ENCODE results near the gene MARCHF3. TPM values are rescaled to one million over a fixed set of nuclear protein-coding genes. Genes with fewer than 3 reads are reported as not detected.

The MARCHF3 gene
- total and polyA plus RNA-seq, 2 of the 13 experiments (the other 11 are each of a cell fraction or from before 2014, with no cell fraction given), result 4.8 to 11.9 TPM

- TF ChIP-seq, protein P1, sequence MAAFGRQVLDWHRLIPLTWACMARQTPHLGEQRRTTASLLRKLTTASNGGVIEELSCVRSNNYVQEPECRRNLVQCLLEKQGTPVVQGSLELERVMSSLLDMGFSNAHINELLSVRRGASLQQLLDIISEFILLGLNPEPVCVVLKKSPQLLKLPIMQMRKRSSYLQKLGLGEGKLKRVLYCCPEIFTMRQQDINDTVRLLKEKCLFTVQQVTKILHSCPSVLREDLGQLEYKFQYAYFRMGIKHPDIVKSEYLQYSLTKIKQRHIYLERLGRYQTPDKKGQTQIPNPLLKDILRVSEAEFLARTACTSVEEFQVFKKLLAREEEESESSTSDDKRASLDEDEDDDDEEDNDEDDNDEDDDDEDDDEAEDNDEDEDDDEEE (CRISPR knock-in tag; IDR thresholded peaks at IDR 0.05), result no peak
- TF ChIP-seq PLRG1 (conservative IDR thresholded peaks at IDR 0.05) (no peak), GMEB2 (CRISPR knock-in tag; IDR thresholded peaks at IDR 0.05; ENCODE audit: low read depth) (no peak)
These were observed 12.2 kb upstream of the MARCHF3 start (continued) for GRCh38 chr5:127042593-127042992.

- Histone ChIP-seq H2AFZ (ENCODE audit: low read length) (no peak overlapping the region), H3K9me3 (ENCODE audit: low read length) (no peaks in the 10 kb centered on the region), H3K36me3 (replicated peaks in 1 of 2; ENCODE audit: control insufficient read depth in 1 of 2, insufficient read depth in 2 of 2, low read length in 2 of 2) (no peaks in the 10 kb centered on the region), H3K4me2 (ENCODE audit: low read depth, low read length) (no peak overlapping the region), H3K27ac (ENCODE audit: extremely low read length, insufficient read depth, low read length) (no peak overlapping the region), H3K9ac (ENCODE audit: insufficient read depth, low read depth, low read length) (no peak overlapping the region), H4K20me1 (ENCODE audit: insufficient read depth, low read length) (no peaks in the 10 kb centered on the region), H3K79me2 (ENCODE audit: insufficient read depth, low read length) (no peaks in the 10 kb centered on the region), H3K4me1 (ENCODE audit: insufficient read depth, low read length) (no peaks in the 10 kb centered on the region), H3K27me3 (ENCODE audit: control insufficient read depth in 1 of 2, insufficient read depth in 2 of 2, low read length in 2 of 2) (no peaks in the 10 kb centered on the region), H3K4me3 (replicated peaks in 1 of 3; ENCODE audit: insufficient read depth in 1 of 3, low read depth in 2 of 3, low read length in 3 of 3) (no peak overlapping the region)
- WGBS (ENCODE audit: low lambda C conversion rate), result 90% methylated on average over 3 of the region's 3 CpGs
- in situ Hi-C loops (cut with HindIII; ENCODE audit: extremely low pct_ligation_motif_present, low pct_unique_long_range_greater_than_20kb), result loop anchor here (25.0 kb wide), 1 partner anchor 379 kb away; no protein-coding TSS in a partner anchor
- no peak for DNase-seq (ENCODE audit: low spot score)
- FAIRE-seq, result no peak
- POLR2A ChIA-PET, result no interaction called here
- BruUV-seq (replicated peaks), result no TSS peak
- no peak for ATAC-seq
- CTCF ChIA-PET (ENCODE audit: low intra/inter-chr PET ratio, low total read pairs), result no interaction called here
- intact Hi-C loops (cut with micrococcal nuclease; ENCODE audit: unreplicated experiment), result no loop called here
- TF ChIP-seq FOSL2 (CRISPR knock-in tag; IDR thresholded peaks at IDR 0.05) (no peak), HMG20A (CRISPR knock-in tag; IDR thresholded peaks at IDR 0.05; ENCODE audit: borderline replicate concordance) (no peak), ZNF18 (CRISPR knock-in tag; IDR thresholded peaks at IDR 0.05; ENCODE audit: insufficient replicate concordance) (no peak), ZNF260 (CRISPR knock-in tag; IDR thresholded peaks at IDR 0.05; ENCODE audit: borderline replicate concordance, low read depth) (no peak), PLRG1 (conservative IDR thresholded peaks at IDR 0.05) (no peak), ZC3H4 (CRISPR knock-in tag; IDR thresholded peaks at IDR 0.05; ENCODE audit: borderline replicate concordance) (no peak), ZNF878 (CRISPR knock-in tag; IDR thresholded peaks at IDR 0.05) (no peak), ZNF839 (CRISPR knock-in tag; IDR thresholded peaks at IDR 0.05; ENCODE audit: borderline replicate concordance) (no peak), HDAC1 (CRISPR knock-in tag; IDR thresholded peaks at IDR 0.05) (no peak), CREB1 (IDR thresholded peaks at IDR 0.05) (no peak), CREB1 (CRISPR knock-in tag; IDR thresholded peaks at IDR 0.05) (no peak), ZNF296 (CRISPR knock-in tag; conservative IDR thresholded peaks at IDR 0.05) (no peak), ASH2L (IDR thresholded peaks at IDR 0.05; ENCODE audit: insufficient read length, low read depth, low read length) (no peak), YY1 (IDR thresholded peaks at IDR 0.05; ENCODE audit: insufficient read depth, insufficient replicate concordance, low read depth, low read length) (no peak), KMT2A (CRISPR knock-in tag; IDR thresholded peaks at IDR 0.05) (no peak), ZNF207 (IDR thresholded peaks at IDR 0.05; ENCODE audit: borderline replicate concordance) (no peak), ZSCAN20 (CRISPR knock-in tag; IDR thresholded peaks at IDR 0.05; ENCODE audit: borderline replicate concordance) (no peak), ZNF30 (CRISPR knock-in tag; IDR thresholded peaks at IDR 0.05) (no peak)
These were observed 11.2 kb upstream of the MARCHF3 start for GRCh38 chr5:127041571-127041970.
